Posterior vena cava (tissue), 2 donors: ENCODE results near the gene LGALS13. TPM values are rescaled to one million over a fixed set of nuclear protein-coding genes. Genes with fewer than 3 reads are reported as not detected.

Experiments
- DNase-seq: peaks from one replicate; pipeline ENCODE4 v3.0.0-alpha.2; 2020; ENCODE audit warnings: low spot score
- intact Hi-C, 2 donors: fragments of 100-400 bp; cut with DNase I; formaldehyde crosslinking; loops; one replicate each; pipeline versions ENCODE4 v1.14.1 to v1.14.2; 2022 to 2023
- long read RNA-seq, 2 donors: library from polyadenylated mRNA; unstranded; transcript quantifications; one replicate each; pipeline ENCODE4 v2.0.0, GENCODE V29; 2020 to 2021
- total RNA-seq, 2 donors: library from RNA; stranded (reverse); fragmentation: NEBNext Ultra II Directional; extraction: Animal tissue kit (Norgen Biotek cat#: 25700); gene quantifications; one replicate each; pipeline ENCODE4 v1.2.1, GENCODE V29; 2021
- donor health status: DM: yes; HTN: yes; CAD: no.
- donor health status: DM: yes; HTN: yes; CAD: no.

The LGALS13 gene, protein sequence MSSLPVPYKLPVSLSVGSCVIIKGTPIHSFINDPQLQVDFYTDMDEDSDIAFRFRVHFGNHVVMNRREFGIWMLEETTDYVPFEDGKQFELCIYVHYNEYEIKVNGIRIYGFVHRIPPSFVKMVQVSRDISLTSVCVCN
- total RNA-seq = not detected
- long read RNA-seq, donor 1 = 0 reads
- long read RNA-seq, donor 2 = 0 reads

GRCh38 chr19:39602224-39602623 is at the start of gene LGALS13:
LGALS13 (plus strand) TSS chr19:39602524; CDS start chr19:39602569, 45 bp downstream.
- no peak for DNase-seq
- intact Hi-C loops = no loop called here

- DNase-seq = no peak
- intact Hi-C loops = no loop called here
Observed at GRCh38 chr19:39553082-39553652, 49.2 kb upstream of the LGALS13 start.

GRCh38 chr19:39554701-39555311 is 47.5 kb upstream of the LGALS13 start:
- no peak for DNase-seq

DNA sequence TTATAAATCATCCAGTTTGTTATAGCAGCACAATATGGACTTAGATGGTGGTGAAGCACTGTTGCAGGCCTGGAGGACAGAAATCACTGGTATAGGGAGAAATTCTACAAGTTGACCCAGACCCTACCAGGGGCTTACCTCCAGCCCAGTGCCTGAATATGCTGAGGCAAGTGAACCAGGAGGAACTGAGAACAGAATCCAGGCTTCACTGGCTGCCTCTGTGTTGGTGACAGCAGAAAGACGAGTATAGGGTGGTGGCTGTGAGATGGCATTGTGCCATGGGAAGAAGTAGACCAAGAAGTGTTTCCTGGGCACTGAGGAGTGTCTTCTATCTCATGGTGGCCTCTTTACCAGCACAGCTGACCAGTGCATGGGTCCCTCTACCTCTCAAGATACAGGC is 46.4 kb upstream of the LGALS13 start:
- no peak for DNase-seq
- intact Hi-C loops = no loop called here

More at GRCh38 chr19:39554701-39555311, 47.5 kb upstream of the LGALS13 start:
- intact Hi-C loops = no loop called here

DNA sequence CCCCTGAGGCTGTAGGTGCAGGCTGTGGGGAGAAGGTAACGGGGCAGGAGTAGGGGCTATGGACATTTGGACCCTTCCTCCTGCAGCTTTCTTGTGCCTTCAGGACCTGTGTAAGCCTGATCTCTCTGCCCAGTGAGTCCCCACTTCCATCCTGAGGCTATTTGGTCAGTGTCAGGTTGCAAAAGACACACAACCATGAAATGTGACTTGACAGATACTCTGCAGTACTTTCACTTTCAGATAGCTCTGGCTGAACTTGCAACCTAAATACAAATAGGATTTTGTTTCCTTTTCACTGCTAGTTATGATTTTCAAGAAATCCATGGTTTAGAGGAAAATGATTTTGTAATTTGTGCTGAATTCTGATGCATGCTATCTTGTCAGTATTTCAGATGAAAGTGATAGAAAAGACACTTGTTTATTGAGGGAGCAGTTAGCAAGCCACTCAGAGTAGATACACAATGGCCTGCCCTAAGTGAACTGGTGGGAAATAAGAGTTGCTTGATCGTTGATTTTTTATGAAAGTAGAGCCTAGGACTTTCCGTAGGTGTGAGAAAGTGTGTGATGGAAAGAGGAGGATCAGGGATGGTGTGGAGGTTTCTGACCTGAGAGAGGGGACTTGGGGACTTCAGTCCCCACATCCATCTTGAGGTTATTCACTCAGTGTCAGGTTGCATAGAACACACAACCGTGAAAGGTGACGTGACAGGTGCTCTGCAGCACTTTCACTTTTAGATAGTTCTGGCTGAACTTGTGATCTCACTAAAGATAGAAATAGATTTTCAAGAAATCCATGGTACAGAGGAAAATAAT is 44.3 kb upstream of the LGALS13 start:
- intact Hi-C loops = no loop called here

DNA sequence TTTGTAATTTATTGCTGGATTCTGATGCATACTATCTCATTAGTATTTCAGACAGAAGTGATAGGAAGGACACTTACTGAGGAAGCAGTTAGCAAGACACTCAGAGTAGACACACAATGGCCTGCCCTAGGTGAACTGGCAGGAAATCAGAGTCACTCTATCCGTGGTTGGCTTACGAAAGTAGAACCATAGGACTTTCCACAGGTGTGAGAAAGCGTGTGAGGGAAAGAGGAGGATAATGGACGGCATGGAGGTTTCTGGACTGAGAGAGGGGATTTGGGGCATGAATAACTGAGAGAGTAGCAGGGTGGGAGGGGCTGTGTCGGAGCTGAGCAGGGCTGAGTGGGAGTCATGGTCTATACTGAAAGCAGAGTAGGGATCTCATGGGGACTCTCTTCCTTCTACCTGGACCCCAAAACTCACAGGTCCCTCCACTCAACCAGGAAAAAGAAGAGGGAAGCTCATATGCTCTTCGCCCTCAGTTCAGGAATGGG is 43.7 kb upstream of the LGALS13 start:
- DNase-seq = no peak
- intact Hi-C loops = no loop called here

More for the DNA sequence above, 44.3 kb upstream of the LGALS13 start:
- DNase-seq = no peak

- no peak for DNase-seq
- intact Hi-C loops = no loop called here
Observed at GRCh38 chr19:39563408-39563807, 38.9 kb upstream of the LGALS13 start.

DNA sequence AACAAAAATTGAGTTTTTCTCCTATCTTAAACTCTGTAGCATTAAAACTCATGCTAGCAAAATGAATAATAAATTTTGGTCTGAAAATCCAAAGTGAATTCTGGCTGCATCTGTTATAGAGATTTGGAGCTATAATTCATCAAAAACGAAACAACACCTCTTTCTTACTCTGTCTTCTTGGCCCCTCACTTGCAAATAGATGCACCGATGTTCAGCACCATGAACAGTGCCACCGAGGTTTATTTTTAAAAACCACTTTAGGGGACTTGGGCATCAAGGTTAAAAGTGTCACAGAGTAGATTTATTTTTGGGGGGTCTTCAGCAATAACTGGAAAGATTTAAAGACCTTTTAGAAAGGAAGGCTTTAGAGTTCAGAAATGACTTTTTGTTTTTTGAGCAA is 36.3 kb upstream of the LGALS13 start:
- intact Hi-C loops = no loop called here
- no peak for DNase-seq

DNA sequence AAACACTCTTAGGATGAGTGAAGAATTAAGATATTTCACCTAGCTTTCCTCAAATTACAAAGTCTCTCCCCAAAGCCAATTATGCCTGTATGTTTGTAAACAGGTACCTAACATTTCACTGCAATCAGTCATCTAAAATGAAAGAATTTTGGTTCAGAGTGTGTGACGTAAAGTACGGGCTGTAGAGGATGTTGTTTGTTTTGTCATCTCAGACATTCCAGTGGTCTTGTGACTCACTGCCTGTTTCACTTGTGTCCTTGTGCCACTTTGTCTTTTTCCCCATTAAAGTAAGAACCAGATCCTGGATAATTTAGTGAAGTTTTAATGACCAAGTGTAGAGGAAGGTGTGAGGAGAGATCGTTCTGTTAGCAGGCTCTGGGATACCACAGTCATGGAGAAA is 33.7 kb upstream of the LGALS13 start:
- intact Hi-C loops = no loop called here
- DNase-seq = no peak

DNA sequence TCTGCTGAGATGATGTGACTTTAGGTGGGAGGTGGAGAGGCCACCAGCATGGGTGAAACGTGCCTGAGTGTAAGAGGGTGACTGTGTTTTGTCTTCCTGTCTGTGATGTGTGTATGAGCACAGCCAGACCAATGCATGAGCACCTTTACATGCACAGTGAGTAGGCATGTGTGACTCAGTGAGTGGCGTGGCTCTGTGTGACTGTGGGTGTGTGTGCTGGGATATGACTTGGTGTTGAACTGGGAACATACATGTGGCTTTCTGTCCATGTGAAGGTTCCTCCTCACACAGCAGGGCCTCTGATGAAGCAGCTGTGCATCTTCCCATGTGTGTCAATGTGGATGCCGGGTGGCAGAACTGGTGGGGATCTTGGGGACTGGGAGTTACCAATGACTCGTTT is 19.9 kb upstream of the LGALS13 start:
- intact Hi-C loops = no loop called here
- no peak for DNase-seq

DNA sequence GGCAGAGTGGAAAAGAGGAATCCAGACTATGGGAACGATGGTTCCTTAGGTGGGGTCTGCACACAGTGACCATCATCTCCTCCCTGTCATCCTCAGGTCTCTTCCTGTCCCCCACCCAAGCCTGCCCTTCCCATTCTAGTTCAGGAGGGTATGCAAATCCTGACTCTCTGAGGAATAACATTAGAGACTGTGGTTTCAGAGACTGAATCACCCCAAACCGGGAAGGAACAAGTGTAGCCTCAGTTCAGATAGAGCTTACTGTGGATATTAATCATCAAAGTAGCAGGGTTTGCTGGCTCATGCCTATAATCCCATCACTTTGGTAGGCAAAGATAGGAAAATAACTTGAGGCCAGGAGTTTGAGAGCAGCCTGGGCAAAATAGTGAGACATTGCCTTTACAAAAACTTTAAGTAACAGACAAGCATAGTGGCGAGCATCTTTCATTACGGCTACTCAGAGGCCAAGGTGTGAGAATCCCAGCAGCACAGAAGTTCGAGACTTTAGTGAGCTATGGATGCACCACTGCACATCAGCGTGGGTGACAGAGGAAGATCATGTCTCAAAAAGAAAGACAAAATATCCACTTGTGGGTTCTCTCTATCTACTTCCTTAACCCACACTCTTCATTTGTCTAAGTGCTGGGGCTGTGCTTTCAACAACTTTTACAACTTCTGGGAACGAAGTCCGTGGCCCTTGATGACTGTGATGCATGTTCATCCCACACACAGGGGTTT is 19.3 kb upstream of the LGALS13 start:
- no peak for DNase-seq
- intact Hi-C loops = no loop called here

- no peak for DNase-seq
- intact Hi-C loops = no loop called here
Observed at GRCh38 chr19:39587496-39587895, 14.8 kb upstream of the LGALS13 start.

DNA sequence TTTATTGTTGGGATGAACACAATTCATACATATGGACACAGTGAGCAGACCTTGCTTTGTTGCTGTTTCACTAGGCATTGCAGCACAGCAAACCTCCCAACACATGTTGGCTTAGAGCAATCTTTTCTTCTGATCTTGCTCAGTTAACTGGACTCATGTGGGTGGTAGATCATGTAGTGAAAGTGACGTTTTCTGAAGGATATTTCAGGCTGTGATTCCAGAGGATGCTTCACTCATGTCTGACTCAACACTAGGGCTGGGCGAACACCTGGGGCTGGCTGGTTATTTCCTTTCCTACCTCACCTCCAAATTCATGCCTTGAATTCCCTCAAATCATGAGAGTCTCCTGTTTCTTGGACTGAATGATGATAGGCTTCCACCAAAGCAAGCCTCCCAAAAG is 14.3 kb upstream of the LGALS13 start:
- intact Hi-C loops = no loop called here
- no peak for DNase-seq

DNA sequence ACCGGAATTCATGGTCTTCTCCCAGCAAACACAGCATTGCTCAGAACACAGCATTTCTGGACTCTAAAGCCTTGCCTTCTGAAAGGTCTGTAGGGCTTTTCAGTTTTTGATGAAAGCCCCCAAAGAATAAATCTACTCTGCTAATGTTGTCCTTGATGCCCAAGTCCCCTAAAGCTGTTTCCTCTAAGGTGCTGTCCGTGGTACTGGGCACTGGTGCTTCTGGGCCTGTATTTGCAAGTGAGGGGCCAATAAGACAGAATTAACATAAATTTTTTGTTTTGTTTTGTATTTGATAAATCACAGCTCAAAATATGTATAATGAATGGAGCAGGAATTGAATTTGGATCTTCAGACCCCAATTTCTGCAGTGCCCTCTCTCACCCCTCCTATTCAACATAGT is 12.1 kb upstream of the LGALS13 start:
- DNase-seq = no peak
- intact Hi-C loops = no loop called here

GRCh38 chr19:39592381-39592780 is 9.9 kb upstream of the LGALS13 start:
- intact Hi-C loops = no loop called here
- no peak for DNase-seq

- intact Hi-C loops = no loop called here
- DNase-seq = no peak
Observed at GRCh38 chr19:39595950-39596349, 6.4 kb upstream of the LGALS13 start.

GRCh38 chr19:39596911-39597310 is 5.4 kb upstream of the LGALS13 start:
- intact Hi-C loops = no loop called here

GRCh38 chr19:39599116-39599515 is 3.2 kb upstream of the LGALS13 start:
- intact Hi-C loops = no loop called here
- no peak for DNase-seq

More at GRCh38 chr19:39596911-39597310, 5.4 kb upstream of the LGALS13 start:
- DNase-seq = no peak

DNA sequence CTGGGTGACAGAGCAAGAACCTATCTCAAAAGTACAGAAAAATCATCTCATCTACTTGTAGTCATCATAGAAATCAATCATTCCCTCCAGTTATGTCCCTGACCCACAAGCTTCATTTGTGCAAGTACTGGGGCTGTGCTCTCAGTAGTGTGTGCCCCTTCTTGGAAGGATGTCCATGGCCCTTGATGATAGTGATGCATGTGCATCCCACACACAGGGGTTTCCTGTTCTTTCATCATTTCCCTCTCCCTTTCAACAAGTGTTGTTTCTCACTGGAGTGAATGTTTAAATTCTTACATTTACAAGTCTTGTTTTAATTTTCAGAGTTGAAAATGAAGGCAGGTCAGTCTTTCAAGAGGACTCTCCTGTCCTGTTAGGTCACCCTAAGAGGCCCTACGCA is 1.5 kb downstream of the LGALS13 start:
- intact Hi-C loops = no loop called here
- no peak for DNase-seq
